Measurements from ENCODE around the gene PAK4. TPM values are rescaled to one million over a fixed set of nuclear protein-coding genes. Genes with fewer than 3 reads are reported as not detected.

Gene PAK4
- total and polyA plus RNA-seq, 9 of the 15 experiments (the other 6 are each of a cell fraction or from before 2014, with no cell fraction given), result 0.21 to 33.5 (median 5.8) TPM

- no peak for TF ChIP-seq NR2F6 (CRISPR knock-in tag; IDR thresholded peaks at IDR 0.05)
- TF ChIP-seq, protein P1, sequence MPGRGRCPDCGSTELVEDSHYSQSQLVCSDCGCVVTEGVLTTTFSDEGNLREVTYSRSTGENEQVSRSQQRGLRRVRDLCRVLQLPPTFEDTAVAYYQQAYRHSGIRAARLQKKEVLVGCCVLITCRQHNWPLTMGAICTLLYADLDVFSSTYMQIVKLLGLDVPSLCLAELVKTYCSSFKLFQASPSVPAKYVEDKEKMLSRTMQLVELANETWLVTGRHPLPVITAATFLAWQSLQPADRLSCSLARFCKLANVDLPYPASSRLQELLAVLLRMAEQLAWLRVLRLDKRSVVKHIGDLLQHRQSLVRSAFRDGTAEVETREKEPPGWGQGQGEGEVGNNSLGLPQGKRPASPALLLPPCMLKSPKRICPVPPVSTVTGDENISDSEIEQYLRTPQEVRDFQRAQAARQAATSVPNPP (IDR thresholded peaks at IDR 0.05; ENCODE audit: borderline replicate concordance, insufficient read depth, insufficient read length), result no peak
- no peak for TF ChIP-seq BRF1 (IDR thresholded peaks at IDR 0.05; ENCODE audit: borderline replicate concordance, extremely low read depth, insufficient read length)
- no peak for TF ChIP-seq ZNF780A (CRISPR knock-in tag; IDR thresholded peaks at IDR 0.05)
- peak; percentile 92 for TF ChIP-seq BCOR (IDR thresholded peaks at IDR 0.05)
- TF ChIP-seq WHSC1 (IDR thresholded peaks at IDR 0.05; ENCODE audit: low read length), result no peak
- no peak for TF ChIP-seq TAF9B (IDR thresholded peaks at IDR 0.05; ENCODE audit: partially characterized antibody)
- no peak for TF ChIP-seq CHD7 (IDR thresholded peaks at IDR 0.05; ENCODE audit: low read depth, low read length)
- TF ChIP-seq NFXL1 (CRISPR knock-in tag; IDR thresholded peaks at IDR 0.05), result no peak
- no peak for TF ChIP-seq NCOA6 (IDR thresholded peaks at IDR 0.05)
- no peak for TF ChIP-seq HNRNPUL1 (IDR thresholded peaks at IDR 0.05; ENCODE audit: low read length)
- no peak for TF ChIP-seq ZNF212 (CRISPR knock-in tag; IDR thresholded peaks at IDR 0.05)
- TF ChIP-seq ZNF24 (IDR thresholded peaks at IDR 0.05), result peak; percentile 94
- TF ChIP-seq KAT7 (CRISPR knock-in tag; IDR thresholded peaks at IDR 0.05; ENCODE audit: borderline replicate concordance), result no peak
- no peak for TF ChIP-seq ID3 (CRISPR knock-in tag; IDR thresholded peaks at IDR 0.05)
- no peak for TF ChIP-seq ID3 (tag; IDR thresholded peaks at IDR 0.05)
- TF ChIP-seq ZNF282 (CRISPR knock-in tag; IDR thresholded peaks at IDR 0.05), result no peak
Measured at GRCh38 chr19:39158646-39159260, 33.2 kb downstream of the PAK4 start (continued).
